ENCODE measurements around the gene RNU6-7.

RNU6-7 gene

GRCh38 chr14:32201816-32202490, at the start of gene RNU6-7:
Gene RNU6-7 (plus strand): TSS chr14:32202045.
- DNase-seq: peak in 1 of 2 experiments; percentile 38

GRCh38 chr14:32166029-32166428, 35.8 kb upstream of the RNU6-7 start:
- DNase-seq: no peak

- DNase-seq: no peak
Measured at GRCh38 chr14:32166924-32167323, 34.9 kb upstream of the RNU6-7 start.

DNA sequence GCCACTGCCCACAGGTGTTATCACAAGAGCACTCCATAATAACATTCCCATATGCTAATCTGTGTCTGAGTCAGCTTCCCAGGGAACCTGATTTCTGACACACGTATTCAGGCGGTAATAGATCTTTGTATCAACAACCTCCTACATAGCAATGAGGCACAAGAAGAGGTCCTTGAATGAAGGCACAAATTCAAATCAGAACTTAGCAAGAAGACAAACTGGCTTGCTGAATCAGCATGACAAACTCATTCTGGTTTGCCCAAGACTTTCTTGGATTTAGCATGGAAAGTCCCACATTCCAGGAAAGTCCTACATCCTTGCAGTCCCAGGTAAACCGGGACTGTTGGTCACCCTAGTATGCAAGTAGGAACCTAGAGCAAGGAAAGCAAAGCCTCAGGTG, 33.9 kb upstream of the RNU6-7 start:
- no peak for DNase-seq

GRCh38 chr14:32169191-32169590, 32.7 kb upstream of the RNU6-7 start:
- DNase-seq: peak; percentile 25 to 26

DNA sequence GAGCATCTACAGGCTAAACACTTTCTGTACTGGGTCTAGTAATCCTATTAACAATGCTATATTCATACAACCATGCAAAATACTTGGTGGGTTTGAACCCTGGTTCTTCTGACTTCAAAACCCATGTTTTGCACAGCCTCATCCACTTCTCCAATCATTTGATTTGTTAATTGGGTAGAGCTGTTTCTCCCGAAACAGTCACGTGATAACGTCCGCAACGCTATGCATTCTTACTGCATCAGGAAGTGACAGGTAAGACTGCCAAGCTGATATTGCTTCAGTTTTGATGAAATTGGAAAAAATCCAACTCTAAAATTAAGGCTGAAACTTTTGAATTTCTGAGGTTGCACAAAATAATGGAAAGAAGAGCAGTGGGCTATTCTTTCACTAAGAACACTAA, 30.4 kb upstream of the RNU6-7 start:
- no peak for DNase-seq

DNA sequence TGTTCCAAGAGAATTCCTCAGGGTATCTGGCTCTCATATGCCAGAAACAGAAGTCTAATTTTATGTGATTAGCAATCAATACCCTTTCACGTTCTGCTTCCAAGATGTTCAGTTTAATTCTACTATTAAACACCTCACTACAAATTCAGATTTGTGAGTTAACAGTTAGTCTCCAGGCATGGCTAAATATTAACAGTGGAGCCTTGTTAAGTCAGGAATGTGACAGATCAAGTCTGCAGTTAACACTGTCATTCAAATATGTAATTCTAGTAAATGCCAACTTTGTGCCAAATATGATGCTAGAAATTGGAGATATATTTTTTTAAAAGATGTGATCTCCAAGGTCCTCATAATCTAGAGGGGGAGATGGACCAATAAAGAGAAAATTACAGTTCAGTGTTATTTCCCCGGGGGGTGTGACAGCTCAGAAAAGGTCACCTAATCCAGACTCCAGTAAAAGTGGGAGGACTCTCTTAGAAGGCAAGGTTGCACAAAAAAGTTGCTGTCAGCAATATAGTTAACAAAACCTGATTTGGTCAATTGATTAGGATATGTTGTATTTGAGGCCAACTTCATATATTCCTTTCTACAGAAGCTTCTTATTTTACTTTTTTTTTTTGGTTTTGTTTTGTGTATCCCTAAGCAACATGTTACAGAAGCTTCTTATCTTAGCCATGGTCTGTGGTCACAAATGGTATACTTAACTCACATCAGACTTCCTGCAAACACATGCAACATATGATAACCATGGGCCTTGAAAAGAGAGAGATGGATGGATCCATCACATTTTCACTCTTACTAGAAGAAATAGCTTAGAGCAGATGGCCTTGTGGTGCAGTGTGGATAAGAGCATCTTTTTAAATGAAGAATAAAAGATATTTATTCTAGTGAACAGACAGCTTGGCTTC, 18.4 kb upstream of the RNU6-7 start:
- DNase-seq: no peak

DNA sequence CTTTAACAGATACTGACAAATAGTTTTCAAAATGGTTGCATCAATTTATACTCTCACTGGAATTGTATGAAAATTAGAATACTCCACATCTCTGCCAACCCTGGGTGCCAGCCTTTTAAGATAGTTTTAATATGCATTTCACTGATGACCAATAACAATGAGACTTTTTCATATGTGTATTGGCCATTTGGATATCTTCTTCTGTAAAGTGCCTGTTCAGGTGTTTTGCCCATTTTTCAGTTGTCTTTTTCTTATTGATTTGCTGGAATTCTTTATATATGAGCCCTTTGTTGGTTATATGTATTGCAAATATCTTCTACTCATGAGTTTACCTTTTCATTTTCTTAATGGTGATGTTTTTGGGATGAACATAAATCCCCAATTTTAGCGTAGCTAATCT, 16.7 kb upstream of the RNU6-7 start:
- DNase-seq: no peak

DNA sequence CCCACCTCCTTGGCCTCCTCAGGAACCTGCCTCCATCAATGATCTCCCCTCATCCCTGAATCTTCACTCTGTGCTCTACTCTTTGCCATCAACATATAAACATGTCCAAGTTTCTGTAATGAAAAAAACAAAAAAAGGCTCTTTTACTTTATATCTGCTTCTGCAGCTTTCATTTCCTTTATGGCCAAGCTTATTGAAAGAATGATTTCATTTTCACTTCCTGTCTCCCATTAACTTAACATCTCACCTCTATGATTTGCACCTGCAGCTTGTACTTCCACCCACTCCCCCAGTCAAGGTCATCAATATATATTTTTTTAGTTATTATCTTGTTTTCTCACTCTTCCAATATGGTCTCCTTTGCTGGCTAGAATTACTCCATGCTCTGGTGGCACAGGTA, 15.6 kb upstream of the RNU6-7 start:
- DNase-seq: no peak

DNA sequence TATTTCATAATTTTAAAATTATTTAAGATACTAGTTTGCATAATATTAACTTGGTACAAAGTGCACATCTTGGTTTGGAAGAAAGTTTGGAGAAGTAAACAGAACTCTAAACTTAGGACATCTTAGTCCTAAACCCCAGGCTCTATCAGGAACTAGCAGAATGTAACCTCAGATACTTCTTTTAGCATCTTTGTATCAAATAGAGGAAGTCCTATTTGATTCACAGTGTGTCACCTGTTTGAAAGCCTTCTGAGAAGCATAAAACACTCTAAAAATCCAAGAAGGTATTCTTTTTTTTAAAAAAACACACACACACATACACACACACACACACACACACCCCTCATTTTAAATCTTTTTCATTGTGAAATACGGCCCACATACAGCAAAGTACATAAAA, 12.0 kb upstream of the RNU6-7 start:
- DNase-seq: peak in 1 of 2 experiments; percentile 7

- DNase-seq: no peak
Measured at GRCh38 chr14:32190673-32191072, 11.2 kb upstream of the RNU6-7 start.

GRCh38 chr14:32192712-32193373, 9.0 kb upstream of the RNU6-7 start:
- no peak for DNase-seq

DNA sequence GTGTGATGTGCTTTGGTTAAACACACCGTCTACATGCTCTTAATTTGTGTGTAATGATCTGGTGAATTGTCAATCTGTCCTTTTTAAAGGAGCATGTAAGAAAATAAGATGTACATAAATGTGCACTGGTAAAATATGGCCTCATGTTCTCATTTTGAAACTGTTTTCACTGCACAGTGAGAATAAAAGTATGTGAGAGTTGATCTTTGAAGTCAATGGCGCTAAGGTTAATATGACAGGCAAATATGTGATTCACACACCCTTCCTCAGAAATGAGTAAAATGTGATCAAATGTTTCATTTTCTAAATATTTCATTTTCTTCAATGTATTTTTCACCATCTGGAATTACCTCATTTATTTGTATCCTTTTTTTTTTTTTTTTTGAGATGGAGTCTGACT, 8.3 kb upstream of the RNU6-7 start:
- DNase-seq: no peak

DNA sequence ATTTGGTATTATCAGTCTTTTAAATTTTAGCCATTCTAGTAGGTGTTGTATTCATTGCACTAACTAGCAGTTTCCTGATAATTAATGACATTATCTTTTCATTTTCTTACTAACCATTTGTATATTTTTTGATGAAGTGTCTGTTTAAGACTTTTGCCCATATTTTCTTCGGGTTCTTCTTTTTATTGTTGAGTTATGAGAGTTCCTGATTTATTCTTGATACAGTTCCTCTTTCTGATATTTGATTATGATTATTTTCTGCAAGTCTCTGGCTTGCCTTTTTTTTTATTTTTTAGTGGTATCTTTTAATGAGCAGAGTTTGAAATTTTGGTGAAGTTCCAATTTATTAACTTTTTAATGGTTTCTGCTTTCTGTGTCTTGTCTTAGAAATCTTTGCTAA, 6.2 kb upstream of the RNU6-7 start:
- peak in 1 of 2 experiments; percentile 30 for DNase-seq

DNA sequence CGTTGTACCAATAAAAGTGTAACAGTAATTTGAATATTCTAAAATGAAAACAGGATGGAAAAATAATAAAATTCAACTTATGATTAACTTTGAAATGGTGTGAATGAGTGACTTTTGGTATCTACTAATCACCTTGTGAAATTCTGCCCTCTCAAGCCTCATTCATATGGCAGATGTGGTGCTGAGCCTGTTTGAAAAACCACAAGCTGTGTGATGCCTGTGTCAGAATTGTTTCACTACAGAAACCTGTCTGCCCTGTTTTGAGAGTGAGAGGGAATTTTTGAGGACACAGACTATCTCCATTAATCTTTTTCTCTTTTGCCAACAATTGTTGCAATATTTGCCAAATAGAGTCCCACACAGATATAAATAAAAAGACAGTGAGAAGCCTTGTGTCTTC, 3.9 kb upstream of the RNU6-7 start:
- DNase-seq: no peak

DNA sequence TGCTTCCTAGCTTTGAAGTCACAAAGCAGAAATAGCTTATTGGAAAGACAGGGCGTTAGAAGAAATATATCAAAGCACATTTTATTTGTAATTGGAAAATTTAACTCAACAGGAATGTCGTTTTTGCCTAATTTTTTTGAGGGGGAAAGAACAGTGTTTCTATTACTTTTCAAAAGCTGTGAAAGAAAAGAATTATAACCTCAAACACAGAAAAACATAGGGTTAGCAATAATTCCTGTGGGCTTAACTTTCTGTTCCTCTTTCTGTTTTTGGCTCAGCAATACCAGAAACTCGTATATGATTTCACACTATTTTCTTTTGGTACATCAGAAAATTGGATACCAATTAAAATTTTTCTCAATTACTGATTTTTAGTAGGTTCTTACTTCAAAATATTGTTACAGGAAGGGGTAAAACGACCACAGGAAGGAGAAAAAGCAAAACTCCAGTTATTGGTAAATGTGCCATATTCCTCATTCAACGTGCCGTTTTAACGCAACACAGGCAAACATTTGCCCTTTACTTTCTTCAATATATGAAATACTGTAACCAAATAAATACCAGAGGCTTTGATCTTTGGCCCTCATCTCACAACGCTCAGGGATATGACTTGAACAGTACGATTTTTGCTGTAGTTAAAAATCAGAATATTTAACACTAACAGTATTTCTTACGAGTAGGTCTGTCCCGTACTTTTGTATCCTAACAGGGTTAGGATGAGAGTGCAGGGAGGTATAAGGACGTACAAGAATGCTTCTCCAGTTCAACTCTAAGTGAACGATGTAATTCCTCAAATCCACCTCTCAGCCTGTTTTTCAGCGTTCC, 1.3 kb upstream of the RNU6-7 start:
- DNase-seq: peak; percentile 26 to 37

GRCh38 chr14:32201193-32201815, 541 bp upstream of the RNU6-7 start:
- DNase-seq: peak; percentile 69 to 72

GRCh38 chr14:32202491-32202997, 699 bp downstream of the RNU6-7 start:
- peak in 1 of 2 experiments; percentile 40 for DNase-seq

- peak; percentile 63 to 71 for DNase-seq
Measured at GRCh38 chr14:32202998-32203882, 1.4 kb downstream of the RNU6-7 start, which contains the start of gene RNU6-8. Gene RNU6-8 (minus strand): TSS chr14:32203269.

DNA sequence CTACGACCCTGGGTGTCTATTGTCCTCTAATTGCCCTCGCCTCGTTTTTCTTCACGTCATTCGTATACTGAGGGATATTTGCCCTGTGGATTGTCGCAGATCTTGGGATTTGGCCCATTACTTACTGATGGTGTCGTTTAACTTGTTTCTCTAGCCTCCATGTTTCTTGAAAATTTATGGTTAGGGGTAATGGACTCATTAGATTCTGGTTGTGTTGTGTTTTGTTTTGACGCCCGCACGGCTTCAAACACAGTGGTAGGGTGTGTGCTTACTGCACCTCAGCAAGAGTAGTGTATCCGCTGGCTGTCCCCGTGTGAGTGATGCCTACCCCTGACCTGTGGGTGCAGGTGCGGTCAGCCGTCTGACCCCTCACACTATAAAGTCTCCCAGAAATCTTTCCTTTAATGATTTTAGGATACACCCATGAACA, 2.1 kb downstream of the RNU6-7 start:
- DNase-seq: no peak

GRCh38 chr14:32205554-32205953, 3.7 kb downstream of the RNU6-7 start:
- no peak for DNase-seq
